NCI-H510A (cell line): ENCODE results near the gene MAFG.

ENCODE experiments used
- DNase-seq: peaks from one replicate; lab custom pipeline; 2025; lab: John Stamatoyannopoulos, UW

The MAFG gene

GRCh38 chr17:81898029-81898866 is 29.3 kb downstream of the MAFG start:
- DNase-seq: no peak

GRCh38 chr17:81895400-81895799 is 32.1 kb downstream of the MAFG start:
- no peak for DNase-seq

GRCh38 chr17:81891303-81891552 is 36.3 kb downstream of the MAFG start:
- DNase-seq: no peak

GRCh38 chr17:81890447-81891302 is 36.9 kb downstream of the MAFG start:
- DNase-seq: no peak

- DNase-seq: no peak
Measured at GRCh38 chr17:81889602-81890001, 37.9 kb downstream of the MAFG start.

- no peak for DNase-seq
Measured at GRCh38 chr17:81888988-81889595, 38.4 kb downstream of the MAFG start.

GRCh38 chr17:81888105-81888987 is 39.2 kb downstream of the MAFG start:
- no peak for DNase-seq

- DNase-seq: no peak
Measured at GRCh38 chr17:81885869-81886548, 41.5 kb downstream of the MAFG start.

- no peak for DNase-seq
Measured at GRCh38 chr17:81885454-81885853, 42.1 kb downstream of the MAFG start.

- no peak for DNase-seq
Measured at GRCh38 chr17:81884968-81885367, 42.6 kb downstream of the MAFG start.

GRCh38 chr17:81884520-81884919 is 43.0 kb downstream of the MAFG start:
- no peak for DNase-seq

GRCh38 chr17:81879121-81879520 is 48.4 kb downstream of the MAFG start:
- DNase-seq: no peak

- no peak for DNase-seq
Measured at GRCh38 chr17:81878294-81878693, 49.2 kb downstream of the MAFG start.

GRCh38 chr17:81877569-81877968 is 50.0 kb downstream of the MAFG start:
- DNase-seq: no peak

- no peak for DNase-seq
Measured at GRCh38 chr17:81871387-81872230, 55.9 kb downstream of the MAFG start.

GRCh38 chr17:81870981-81871386 is 56.6 kb downstream of the MAFG start, which contains the start of gene ARHGDIA:
ARHGDIA (minus strand) TSS chr17:81871337; CDS start chr17:81869930, 1,407 bp downstream.
- peak; percentile 86 for DNase-seq

- DNase-seq: no peak
Measured at GRCh38 chr17:81870131-81870980, 57.2 kb downstream of the MAFG start.

- no peak for DNase-seq
Measured at GRCh38 chr17:81869221-81870130, 58.1 kb downstream of the MAFG start.
